ENCODE results near the gene PHC2. TPM values are rescaled to one million over a fixed set of nuclear protein-coding genes. Genes with fewer than 3 reads are reported as not detected.

PHC2 gene
- total and polyA plus RNA-seq, 4 donors, result 79.9 to 311 (median 121) TPM

- Histone ChIP-seq H3K27me3 (ENCODE audit: control insufficient read depth in 3 of 3, insufficient read depth in 3 of 3, low read length in 2 of 3) (no peaks in the 10 kb centered on the region), H3K36me3 (ENCODE audit: control insufficient read depth in 4 of 4, insufficient read depth in 4 of 4, low read length in 4 of 4) (no peaks in the 10 kb centered on the region), H3K4me1 (ENCODE audit: control insufficient read depth in 5 of 5, insufficient read depth in 5 of 5, low read length in 5 of 5) (peaks cover 3 to 27% (median 12%) of the 10 kb centered on the region in 5 donors), H3K27ac (ENCODE audit: low read depth in 1 of 2, low read length in 1 of 2) (no peak overlapping the region), H3K9me3 (ENCODE audit: control insufficient read depth in 4 of 4, insufficient read depth in 3 of 4, low read length in 3 of 4) (no peaks in the 10 kb centered on the region), H3K4me3 (no peak overlapping the region), H3K9ac (ENCODE audit: insufficient read depth in 1 of 2, low read length in 2 of 2) (no peak overlapping the region)
- WGBS, 2 donors, result 89 to 95% methylated on average over 2 of the region's 2 CpGs
- TF ChIP-seq CTCF (IDR thresholded peaks at IDR 0.05; ENCODE audit: control extremely low read depth, extremely low read depth), result no peak
- ATAC-seq (ENCODE audit: insufficient read depth, low FRiP score) (no peak), DNase-seq (no peak)
These were observed 38.8 kb upstream of the PHC2 start for GRCh38 chr1:33469691-33470090.

GRCh38 chr1:33468967-33469366 lies 38.1 kb upstream of the PHC2 start:
- no peak overlapping the region for H3K27ac ChIP-seq (ENCODE audit: low read depth in 1 of 2, low read length in 1 of 2)
- H3K9ac ChIP-seq (ENCODE audit: insufficient read depth in 1 of 2, low read length in 2 of 2), result no peak overlapping the region
- H3K4me1 ChIP-seq (ENCODE audit: control insufficient read depth in 5 of 5, insufficient read depth in 5 of 5, low read length in 5 of 5), result peaks cover 3 to 27% (median 11%) of the 10 kb centered on the region in 5 donors
- no peaks in the 10 kb centered on the region for H3K9me3 ChIP-seq (ENCODE audit: control insufficient read depth in 4 of 4, insufficient read depth in 3 of 4, low read length in 3 of 4)
- H3K27me3 ChIP-seq (ENCODE audit: control insufficient read depth in 3 of 3, insufficient read depth in 3 of 3, low read length in 2 of 3), result no peaks in the 10 kb centered on the region
- no peak for ATAC-seq (ENCODE audit: insufficient read depth, low FRiP score)
- no peak for TF ChIP-seq CTCF (IDR thresholded peaks at IDR 0.05; ENCODE audit: control extremely low read depth, extremely low read depth)
- no peak for DNase-seq
- H3K36me3 ChIP-seq (ENCODE audit: control insufficient read depth in 4 of 4, insufficient read depth in 4 of 4, low read length in 4 of 4), result no peaks in the 10 kb centered on the region
- no peak overlapping the region for H3K4me3 ChIP-seq
- WGBS, 2 donors, result 92 to 94% methylated on average over 3 of the region's 3 CpGs

DNA sequence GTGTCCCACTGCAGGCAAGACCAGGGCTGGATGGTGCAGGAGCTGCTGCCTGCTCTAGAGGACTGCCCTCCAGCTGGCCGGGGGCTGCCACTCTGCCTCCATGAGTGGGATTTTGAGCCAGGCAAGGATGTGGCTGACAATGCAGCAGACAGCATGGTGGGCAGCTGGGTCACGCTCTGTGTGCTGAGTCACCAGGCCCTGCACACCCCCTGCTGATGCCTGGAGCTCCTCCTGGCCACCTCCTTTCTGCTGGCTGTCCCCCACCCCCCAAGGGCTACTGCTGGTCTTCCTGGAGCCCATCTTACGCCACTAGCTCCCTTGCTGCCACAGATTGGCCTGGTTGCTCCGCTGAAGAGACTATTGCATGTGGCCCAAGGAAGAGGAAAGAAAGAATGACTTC lies 37.6 kb upstream of the PHC2 start:
- TF ChIP-seq CTCF (IDR thresholded peaks at IDR 0.05; ENCODE audit: control extremely low read depth, extremely low read depth), result no peak
- H3K9me3 ChIP-seq (ENCODE audit: control insufficient read depth in 4 of 4, insufficient read depth in 3 of 4, low read length in 3 of 4), result no peaks in the 10 kb centered on the region
- H3K9ac ChIP-seq (ENCODE audit: insufficient read depth in 1 of 2, low read length in 2 of 2), result no peak overlapping the region
- H3K27me3 ChIP-seq (ENCODE audit: control insufficient read depth in 3 of 3, insufficient read depth in 3 of 3, low read length in 2 of 3), result no peaks in the 10 kb centered on the region
- peaks cover 3 to 27% (median 11%) of the 10 kb centered on the region in 5 donors for H3K4me1 ChIP-seq (ENCODE audit: control insufficient read depth in 5 of 5, insufficient read depth in 5 of 5, low read length in 5 of 5)
- ATAC-seq (ENCODE audit: insufficient read depth, low FRiP score) (no peak), DNase-seq (no peak)
- H3K36me3 ChIP-seq (ENCODE audit: control insufficient read depth in 4 of 4, insufficient read depth in 4 of 4, low read length in 4 of 4), result no peaks in the 10 kb centered on the region
- H3K27ac ChIP-seq (ENCODE audit: low read depth in 1 of 2, low read length in 1 of 2), result no peak overlapping the region
- H3K4me3 ChIP-seq, result no peak overlapping the region
- WGBS, 2 donors, result 85% methylated on average over 4 of the region's 4 CpGs

DNA sequence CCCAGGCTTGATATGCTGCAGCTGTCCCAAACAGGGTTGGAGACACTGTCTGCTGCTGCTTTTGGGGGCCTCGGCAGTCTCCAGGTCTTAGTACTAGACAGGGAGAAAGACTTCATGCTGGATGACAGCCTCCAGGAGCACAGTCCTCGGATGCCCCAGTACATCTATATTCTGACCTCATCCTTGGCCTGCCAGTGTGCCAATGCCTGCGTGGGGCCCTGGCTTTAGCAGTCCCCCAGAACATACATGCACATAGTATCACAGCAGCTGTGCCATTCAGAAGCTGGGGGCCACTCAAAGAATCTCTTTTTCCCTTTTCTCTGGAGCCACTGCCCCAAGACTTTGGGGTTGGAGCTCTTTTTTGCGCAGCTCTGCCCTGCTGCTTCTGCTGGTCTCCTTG lies 37.1 kb upstream of the PHC2 start:
- DNase-seq (no peak), ATAC-seq (ENCODE audit: insufficient read depth, low FRiP score) (no peak)
- H3K4me1 ChIP-seq (ENCODE audit: control insufficient read depth in 5 of 5, insufficient read depth in 5 of 5, low read length in 5 of 5), result peaks cover 0 to 23% (median 7%) of the 10 kb centered on the region in 5 donors
- no peaks in the 10 kb centered on the region for H3K9me3 ChIP-seq (ENCODE audit: control insufficient read depth in 4 of 4, insufficient read depth in 3 of 4, low read length in 3 of 4)
- no peaks in the 10 kb centered on the region for H3K27me3 ChIP-seq (ENCODE audit: control insufficient read depth in 3 of 3, insufficient read depth in 3 of 3, low read length in 2 of 3)
- no peak overlapping the region for H3K9ac ChIP-seq (ENCODE audit: insufficient read depth in 1 of 2, low read length in 2 of 2)
- no peak overlapping the region for H3K27ac ChIP-seq (ENCODE audit: low read depth in 1 of 2, low read length in 1 of 2)
- no peak for TF ChIP-seq CTCF (IDR thresholded peaks at IDR 0.05; ENCODE audit: control extremely low read depth, extremely low read depth)
- no peak overlapping the region for H3K4me3 ChIP-seq
- 88 to 97% methylated on average over 4 of the region's 4 CpGs for WGBS, 2 donors
- H3K36me3 ChIP-seq (ENCODE audit: control insufficient read depth in 4 of 4, insufficient read depth in 4 of 4, low read length in 4 of 4), result no peaks in the 10 kb centered on the region

Measured in lung (tissue), 12 donors.